ENCODE results near the gene MNAT1. TPM values are rescaled to one million over a fixed set of nuclear protein-coding genes. Genes with fewer than 3 reads are reported as not detected.
A peak's percentile ranks its signal among the peaks of the same experiment; 100 is the strongest.

The MNAT1 gene
- total and polyA plus RNA-seq, 9 of the 15 experiments (the other 6 are each of a cell fraction or from before 2014, with no cell fraction given), result 37.8 to 83.3 (median 60.4) TPM

DNA sequence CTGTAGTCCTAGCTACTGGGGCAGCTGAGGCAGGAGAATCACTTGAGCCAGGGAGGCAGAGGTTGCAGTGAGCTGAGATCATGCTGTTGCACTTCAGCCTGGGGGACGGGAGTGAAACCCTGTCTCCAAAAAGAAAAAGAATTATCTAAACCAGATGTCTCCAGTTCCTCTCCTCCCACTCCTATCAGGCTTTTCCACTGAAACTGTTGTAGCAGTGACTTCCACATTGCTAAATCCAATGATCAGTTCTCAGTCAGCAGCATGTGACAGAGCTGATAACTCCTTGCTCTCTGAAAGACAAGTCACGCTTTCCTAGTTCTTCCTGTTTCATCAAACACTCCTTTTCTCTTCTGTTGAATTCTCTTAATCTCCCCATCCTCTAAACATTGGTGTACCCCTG is 255.0 kb downstream of the MNAT1 start (continued):
- TF ChIP-seq, protein P1, sequence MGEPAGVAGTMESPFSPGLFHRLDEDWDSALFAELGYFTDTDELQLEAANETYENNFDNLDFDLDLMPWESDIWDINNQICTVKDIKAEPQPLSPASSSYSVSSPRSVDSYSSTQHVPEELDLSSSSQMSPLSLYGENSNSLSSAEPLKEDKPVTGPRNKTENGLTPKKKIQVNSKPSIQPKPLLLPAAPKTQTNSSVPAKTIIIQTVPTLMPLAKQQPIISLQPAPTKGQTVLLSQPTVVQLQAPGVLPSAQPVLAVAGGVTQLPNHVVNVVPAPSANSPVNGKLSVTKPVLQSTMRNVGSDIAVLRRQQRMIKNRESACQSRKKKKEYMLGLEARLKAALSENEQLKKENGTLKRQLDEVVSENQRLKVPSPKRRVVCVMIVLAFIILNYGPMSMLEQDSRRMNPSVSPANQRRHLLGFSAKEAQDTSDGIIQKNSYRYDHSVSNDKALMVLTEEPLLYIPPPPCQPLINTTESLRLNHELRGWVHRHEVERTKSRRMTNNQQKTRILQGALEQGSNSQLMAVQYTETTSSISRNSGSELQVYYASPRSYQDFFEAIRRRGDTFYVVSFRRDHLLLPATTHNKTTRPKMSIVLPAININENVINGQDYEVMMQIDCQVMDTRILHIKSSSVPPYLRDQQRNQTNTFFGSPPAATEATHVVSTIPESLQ (CRISPR knock-in tag; IDR thresholded peaks at IDR 0.05), result 0 out of 2 replicates have a peak, but pooled peaks have one; percentile 41
- TF ChIP-seq NFATC3 (IDR thresholded peaks at IDR 0.05), result no peak
- TF ChIP-seq ZNF263 (CRISPR knock-in tag; IDR thresholded peaks at IDR 0.05; ENCODE audit: borderline replicate concordance), result no peak
- TF ChIP-seq NFE2 (IDR thresholded peaks at IDR 0.05; ENCODE audit: low read depth), result peak; percentile 44; the same call in 1 of the 2 replicates
- TF ChIP-seq, protein P2, sequence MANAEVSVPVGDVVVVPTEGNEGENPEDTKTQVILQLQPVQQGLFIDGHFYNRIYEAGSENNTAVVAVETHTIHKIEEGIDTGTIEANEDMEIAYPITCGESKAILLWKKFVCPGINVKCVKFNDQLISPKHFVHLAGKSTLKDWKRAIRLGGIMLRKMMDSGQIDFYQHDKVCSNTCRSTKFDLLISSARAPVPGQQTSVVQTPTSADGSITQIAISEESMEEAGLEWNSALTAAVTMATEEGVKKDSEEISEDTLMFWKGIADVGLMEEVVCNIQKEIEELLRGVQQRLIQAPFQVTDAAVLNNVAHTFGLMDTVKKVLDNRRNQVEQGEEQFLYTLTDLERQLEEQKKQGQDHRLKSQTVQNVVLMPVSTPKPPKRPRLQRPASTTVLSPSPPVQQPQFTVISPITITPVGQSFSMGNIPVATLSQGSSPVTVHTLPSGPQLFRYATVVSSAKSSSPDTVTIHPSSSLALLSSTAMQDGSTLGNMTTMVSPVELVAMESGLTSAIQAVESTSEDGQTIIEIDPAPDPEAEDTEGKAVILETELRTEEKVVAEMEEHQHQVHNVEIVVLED (CRISPR knock-in tag; IDR thresholded peaks at IDR 0.05), result no peak
- no peak for TF ChIP-seq PCBP2 (IDR thresholded peaks at IDR 0.05; ENCODE audit: low read depth, low read length, poor library complexity, severe bottlenecking)
- TF ChIP-seq CBFA2T3 (IDR thresholded peaks at IDR 0.05), result peak; percentile 98
- no peak for TF ChIP-seq ZNF76 (CRISPR knock-in tag; IDR thresholded peaks at IDR 0.05; ENCODE audit: borderline replicate concordance)
- TF ChIP-seq ARID2 (IDR thresholded peaks at IDR 0.05), result no peak
- TF ChIP-seq GATAD2A (IDR thresholded peaks at IDR 0.05), result no peak
- TF ChIP-seq ZNF551 (CRISPR knock-in tag; IDR thresholded peaks at IDR 0.05), result no peak
- TF ChIP-seq, protein P3, sequence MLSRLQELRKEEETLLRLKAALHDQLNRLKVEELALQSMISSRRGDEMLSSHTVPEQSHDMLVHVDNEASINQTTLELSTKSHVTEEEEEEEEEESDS (CRISPR knock-in tag; IDR thresholded peaks at IDR 0.05), result no peak
- TF ChIP-seq, protein P4, sequence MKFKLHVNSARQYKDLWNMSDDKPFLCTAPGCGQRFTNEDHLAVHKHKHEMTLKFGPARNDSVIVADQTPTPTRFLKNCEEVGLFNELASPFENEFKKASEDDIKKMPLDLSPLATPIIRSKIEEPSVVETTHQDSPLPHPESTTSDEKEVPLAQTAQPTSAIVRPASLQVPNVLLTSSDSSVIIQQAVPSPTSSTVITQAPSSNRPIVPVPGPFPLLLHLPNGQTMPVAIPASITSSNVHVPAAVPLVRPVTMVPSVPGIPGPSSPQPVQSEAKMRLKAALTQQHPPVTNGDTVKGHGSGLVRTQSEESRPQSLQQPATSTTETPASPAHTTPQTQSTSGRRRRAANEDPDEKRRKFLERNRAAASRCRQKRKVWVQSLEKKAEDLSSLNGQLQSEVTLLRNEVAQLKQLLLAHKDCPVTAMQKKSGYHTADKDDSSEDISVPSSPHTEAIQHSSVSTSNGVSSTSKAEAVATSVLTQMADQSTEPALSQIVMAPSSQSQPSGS (CRISPR knock-in tag; IDR thresholded peaks at IDR 0.05), result no peak
- no peak for TF ChIP-seq YBX1 (IDR thresholded peaks at IDR 0.05)
- no peak for TF ChIP-seq ZNF277 (CRISPR knock-in tag; IDR thresholded peaks at IDR 0.05; ENCODE audit: borderline replicate concordance)
- no peak for TF ChIP-seq SIX5 (IDR thresholded peaks at IDR 0.05; ENCODE audit: borderline replicate concordance in 1 of 2, insufficient read depth in 1 of 2, low read depth in 1 of 2, low read length in 2 of 2)
- TF ChIP-seq FUS (optimal IDR thresholded peaks at IDR 0.05; ENCODE audit: low read depth, low read length), result no peak
- no peak for TF ChIP-seq ZNF707 (CRISPR knock-in tag; conservative IDR thresholded peaks at IDR 0.05)
- TF ChIP-seq KDM2B (CRISPR knock-in tag; IDR thresholded peaks at IDR 0.05), result no peak

Measured in K562 (cell line).